K562 (cell line): Measurements from ENCODE around the gene EMILIN3. TPM values are rescaled to one million over a fixed set of nuclear protein-coding genes. Genes with fewer than 3 reads are reported as not detected.

Experiments
- ATAC-seq: fragments of 200-7000 bp; cut with Tn5 transposase; 3 replicates; pipeline ENCODE4 v1.9.1; 2020; ENCODE audit warnings: moderate library complexity
- BruUV-seq: library from RNA; stranded (reverse); fragments of 400-500 nt; replicated peaks from 2 replicates; lab custom pipeline; 2021; lab: Mats Ljungman, UMichigan
- CTCF ChIA-PET: fragments of 300-600 bp; formaldehyde crosslinking; extraction: SDS; loops from one replicate; lab custom pipeline; 2021; ENCODE audit warnings: low intra/inter-chr PET ratio; lab: Yijun Ruan, JAX
- POLR2A ChIA-PET: fragments of 300-600, 350-650 bp; sonication (Branson Sonifier 250); formaldehyde crosslinking; extraction: SDS; loops from one replicate; lab custom pipeline; 2021; ENCODE audit warnings: antibody characterized with exemption, inconsistent platforms; lab: Yijun Ruan, JAX
- DNase-seq, 4 experiments: peaks; one replicate each; pipeline versions ENCODE4 v3.0.0 to v3.0.0-alpha.2; 2011 to 2018; ENCODE audit warnings: low spot score in 3 of 4, mixed read lengths in 3 of 4; ENCODE audit errors: extremely low read depth in 1 of 4
- FAIRE-seq: peaks from 2 replicates; lab custom pipeline; 2011; peaks lifted over from hg19 to GRCh38; lab: Jason Lieb, UNC
- H2AFZ ChIP-seq: 2 replicates; pipeline ENCODE4 v1.6.0; 2011; ENCODE audit warnings: low read depth, low read length, control low read depth, inconsistent platforms
- H3K27ac ChIP-seq: fragments of 200-600 bp; 3 replicates; pipeline ENCODE4 v1.8.0; 2011; ENCODE audit warnings: low read depth, mild to moderate bottlenecking, control low read depth, inconsistent platforms, low read length, moderate library complexity, mixed read lengths; ENCODE audit errors: extremely low read depth
- H3K27me3 ChIP-seq, 2 experiments: fragments of 300-600 bp in 1 of 2; 2 replicates in 1 of 2; 3 replicates in 1 of 2; pipeline versions ENCODE4 v1.6.0 to v1.8.0; 2011; ENCODE audit warnings: inconsistent platforms in 2 of 2, low read length in 2 of 2, mild to moderate bottlenecking in 1 of 2, mixed read lengths in 1 of 2, moderate library complexity in 1 of 2; ENCODE audit not compliant: control insufficient read depth in 2 of 2, insufficient read depth in 2 of 2
- H3K36me3 ChIP-seq: fragments of 300-600 bp; 3 replicates; pipeline ENCODE4 v1.8.0; 2011; ENCODE audit warnings: mild to moderate bottlenecking, low read length, inconsistent platforms; ENCODE audit not compliant: control insufficient read depth, insufficient read depth
- H3K4me1 ChIP-seq, 2 experiments: fragments of 200-600 bp in 1 of 2; replicated peaks in 1 of 2; 2 replicates in 1 of 2; 3 replicates in 1 of 2; pipeline versions ENCODE4 v1.5.1 to v1.8.0; 2011; ENCODE audit warnings: inconsistent platforms in 2 of 2, low read length in 2 of 2, mild to moderate bottlenecking in 1 of 2, mixed read lengths in 1 of 2, moderate library complexity in 1 of 2; ENCODE audit not compliant: control insufficient read depth in 2 of 2, insufficient read depth in 2 of 2
- H3K4me2 ChIP-seq: 2 replicates; pipeline ENCODE4 v1.6.1; 2011; ENCODE audit warnings: low read length, control low read depth, inconsistent platforms, mixed read lengths; ENCODE audit not compliant: insufficient read depth
- H3K4me3 ChIP-seq: fragments of 200-600 bp; sonication (generic), shearing (Covaris generic); 2 replicates; pipeline ENCODE4 v1.5.1; 2016; ENCODE audit warnings: control low read depth, inconsistent platforms
- H3K79me2 ChIP-seq: fragments of 200-600 bp; 3 replicates; pipeline ENCODE4 v1.8.0; 2011; ENCODE audit warnings: low read length, inconsistent platforms; ENCODE audit not compliant: control insufficient read depth, insufficient read depth
- H3K9ac ChIP-seq, 2 experiments: 2 replicates each; pipeline versions ENCODE4 v1.6.0 to v1.6.1; 2011; ENCODE audit warnings: low read depth in 2 of 2, low read length in 2 of 2, control low read depth in 1 of 2, inconsistent platforms in 1 of 2, mild to moderate bottlenecking in 1 of 2, mixed read lengths in 1 of 2; ENCODE audit not compliant: insufficient read depth in 1 of 2
- H3K9me1 ChIP-seq: one replicate; pipeline ENCODE4 v1.6.0; 2011; ENCODE audit warnings: inconsistent platforms, mild to moderate bottlenecking, low read length, moderate library complexity; ENCODE audit not compliant: control insufficient read depth, insufficient read depth
- H3K9me3 ChIP-seq: replicated peaks from 2 replicates; pipeline ENCODE4 v1.5.1; 2011; ENCODE audit warnings: low read depth, low read length, inconsistent platforms; ENCODE audit not compliant: control insufficient read depth, insufficient read depth
- H4K20me1 ChIP-seq: replicated peaks from 2 replicates; pipeline ENCODE4 v1.6.1; 2011; ENCODE audit warnings: low read length, inconsistent platforms, mixed read lengths; ENCODE audit not compliant: control insufficient read depth, insufficient read depth
- E2F5 ChIP-seq: sonication (generic); formaldehyde crosslinking; IDR thresholded peaks from 2 replicates; pipeline ENCODE4 v1.8.0; 2022; ENCODE audit warnings: mild to moderate bottlenecking, missing genetic modification reagents
- GATAD2A ChIP-seq: fragments of 450-650 bp; IDR thresholded peaks from 2 replicates; pipeline ENCODE4 v1.6.1; 2017
- POLR2A ChIP-seq: fragments of 450-650 bp; conservative IDR thresholded peaks from 2 replicates; pipeline ENCODE4 v1.6.1; 2016
- ZBTB5 ChIP-seq: fragments of 450-650 bp; IDR thresholded peaks from 2 replicates; pipeline ENCODE4 v1.6.1; 2017; ENCODE audit warnings: antibody characterized with exemption
- WGBS: fragments of 100-300 bp; shearing (Covaris generic); methylation state at CpG from one replicate; pipeline ENCODE4 v1.1.6; 2016; ENCODE audit warnings: low coverage, mixed read lengths; ENCODE audit not compliant: insufficient coverage; ENCODE audit errors: missing lambda C conversion rate; 5-methylcytosine and 5-hydroxymethylcytosine counted together
- in situ Hi-C: fragments of 300-500 bp; cut with MboI; formaldehyde crosslinking; loops from 4 replicates; pipeline ENCODE4 v1.15.0; 2018; ENCODE audit warnings: inconsistent platforms, mixed read lengths
- intact Hi-C: fragments of 100-400 bp; cut with micrococcal nuclease; formaldehyde crosslinking; loops from 2 replicates; pipeline ENCODE4 v1.14.2; 2022
- polyA plus RNA-seq, 8 experiments: library from polyadenylated mRNA; depleted of rRNA in 4 of 8; stranded (reverse) in 5 of 8; unstranded in 3 of 8; fragments of >200 nt; fragmentation: Nextera tagmentation in 2 of 8; fragmentation: Illumina TruSeq in 1 of 8; extraction: Ambion mirVana in 2 of 8; extraction: Trizol in 1 of 8; gene quantifications; 2 replicates each; pipeline versions ENCODE4 v1.2.1 to v1.2.3, GENCODE V29; 2011 to 2014; ENCODE audit warnings: inconsistent platforms in 1 of 8, missing spikeins in 1 of 8
- total RNA-seq, 7 experiments: library from RNA; depleted of rRNA in 6 of 7; stranded (reverse); fragments of >200 nt in 6 of 7; fragmentation: Illumina TruSeq in 2 of 7; extraction: Trizol in 2 of 7; gene quantifications; 2 replicates each; pipeline versions ENCODE4 v1.2.1 to v1.2.3, GENCODE V29; 2011 to 2021; ENCODE audit warnings: low replicate concordance in 1 of 7

The EMILIN3 gene
- total and polyA plus RNA-seq, 9 of the 15 experiments (the other 6 are each of a cell fraction or from before 2014, with no cell fraction given): 0.01 to 0.07 TPM; not detected in 7

- H3K4me3 ChIP-seq: no peak overlapping the region
- no peaks in the 10 kb centered on the region for H3K27me3 ChIP-seq
- peaks cover 62% of the 10 kb centered on the region; the same call in 2 of the 3 replicates for H3K36me3 ChIP-seq
- DNase-seq (no peak), ATAC-seq (no peak), FAIRE-seq (no peak)
- no peak for TF ChIP-seq POLR2A
- no peak for TF ChIP-seq ZBTB5
- TF ChIP-seq E2F5 (CRISPR knock-in tag): no peak
- TF ChIP-seq GATAD2A: no peak
- no peak overlapping the region for H3K9ac ChIP-seq
- POLR2A ChIA-PET: no interaction called here
- 83% methylated on average over 7 of the region's 7 CpGs for WGBS
- H3K79me2 ChIP-seq: no peaks in the 10 kb centered on the region
- intact Hi-C loops (no loop called here), in situ Hi-C loops (no loop called here)
- no TSS peak for BruUV-seq
- peaks cover 0 to 4% of the 10 kb centered on the region in 2 experiments; a peak in 3 of 5 replicates for H3K4me1 ChIP-seq
- H3K9me1 ChIP-seq: no peaks in the 10 kb centered on the region
- CTCF ChIA-PET: no interaction called here
- no peak overlapping the region for H2AFZ ChIP-seq
- H3K9me3 ChIP-seq: no peaks in the 10 kb centered on the region
- no peak overlapping the region for H3K4me2 ChIP-seq
- no peak overlapping the region for H3K27ac ChIP-seq
- no peaks in the 10 kb centered on the region; the same call in 1 of the 2 replicates for H4K20me1 ChIP-seq
Observed at GRCh38 chr20:41406896-41407444, 40.4 kb upstream of the EMILIN3 start.
